Measurements from ENCODE around the gene EDDM3A.
A peak's percentile ranks its signal among the peaks of the same experiment; 100 is the strongest.
"Not testable (repeated sequence)": the region's sequence is repeated elsewhere in the genome, so short reads cannot be mapped to it uniquely, and the experiment has no call there.

EDDM3A gene

DNA sequence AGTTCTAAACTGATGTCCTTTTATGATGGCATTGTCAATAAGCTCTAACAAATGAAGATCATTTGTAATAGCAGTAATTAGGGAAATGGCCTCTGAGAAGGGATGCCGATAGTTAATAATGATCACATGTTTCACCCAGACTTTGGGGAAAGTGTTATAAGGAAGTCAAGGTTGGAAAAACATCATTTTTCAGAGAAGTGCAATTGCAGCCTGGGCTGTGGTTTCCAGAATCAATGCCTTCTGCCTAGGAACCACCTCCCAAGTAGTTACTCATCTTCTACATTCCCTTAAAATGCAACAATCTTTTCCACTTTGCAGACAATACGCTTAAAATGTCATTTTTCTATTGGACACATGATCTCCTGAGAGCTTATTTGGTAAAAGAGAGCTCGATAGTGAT is 879 bp downstream of the EDDM3A start:
- peaks cover 21 to 40% of the 10 kb centered on the region in 2 donors for H3K4me1 Mint-ChIP-seq
- H3K27me3 Mint-ChIP-seq: peaks cover 0 to 10% of the 10 kb centered on the region in 2 donors
- peaks cover under 1 to 5% of the 10 kb centered on the region in 2 donors for H3K36me3 Mint-ChIP-seq
- ATAC-seq (replicated peaks) (no peak), DNase-seq (no peak)
- no peak overlapping the region for H3K4me3 Mint-ChIP-seq
- peaks cover 1 to 3% of the 10 kb centered on the region in 2 donors for H3K9me3 Mint-ChIP-seq
- no peak overlapping the region for H3K27ac Mint-ChIP-seq

DNA sequence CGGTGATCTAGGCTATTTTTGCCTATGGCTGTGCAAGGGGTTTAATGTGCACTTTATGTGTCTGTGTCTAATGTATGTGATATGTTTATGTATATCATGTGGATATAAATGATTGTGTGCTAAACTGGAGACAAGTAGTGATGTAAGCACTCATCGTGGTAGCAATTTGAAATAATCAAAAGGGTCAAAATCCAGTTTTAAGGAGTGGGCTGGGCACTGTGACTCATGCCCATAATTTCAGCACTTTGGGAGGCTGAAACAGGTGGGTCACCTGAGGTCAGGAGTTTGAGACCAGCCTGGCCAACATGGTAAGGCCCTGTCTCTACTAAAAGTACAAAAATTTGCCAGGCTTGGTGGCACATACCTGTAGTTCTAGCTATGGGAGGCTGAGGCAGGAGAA is 2.8 kb downstream of the EDDM3A start:
- peaks cover 12 to 17% of the 10 kb centered on the region in 2 donors for H3K9me3 Mint-ChIP-seq
- no peak overlapping the region for H3K4me3 Mint-ChIP-seq
- peaks cover 7 to 17% of the 10 kb centered on the region in 2 donors for H3K36me3 Mint-ChIP-seq
- ATAC-seq (replicated peaks) (no peak), DNase-seq (no peak)
- peaks cover 14 to 26% of the 10 kb centered on the region in 2 donors for H3K4me1 Mint-ChIP-seq
- peaks cover 0 to 16% of the 10 kb centered on the region in 2 donors for H3K27me3 Mint-ChIP-seq
- H3K27ac Mint-ChIP-seq: no peak overlapping the region

DNA sequence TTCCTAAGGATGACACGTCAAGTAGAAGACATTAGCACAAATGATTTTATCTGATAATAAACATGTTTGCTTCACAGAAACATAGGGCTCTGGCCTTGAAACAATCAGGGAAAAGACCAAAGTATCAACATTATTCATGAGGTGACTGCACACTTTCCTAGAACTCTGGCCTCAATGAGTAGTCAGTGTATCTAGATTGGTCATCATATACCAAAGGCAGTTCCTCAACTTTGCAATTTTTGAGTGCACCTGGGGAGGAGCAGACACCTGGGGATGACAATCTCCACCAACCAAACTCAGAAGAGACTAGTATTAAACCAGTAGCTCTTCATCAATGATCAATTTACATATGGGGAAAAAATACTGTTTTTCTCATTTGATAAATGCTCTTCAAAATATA is 4.5 kb downstream of the EDDM3A start:
- Mint-ChIP-seq H3K36me3 (peaks cover 7 to 17% of the 10 kb centered on the region in 2 donors), H3K4me3 (no peak overlapping the region), H3K27ac (no peak overlapping the region), H3K27me3 (peaks cover 0 to 16% of the 10 kb centered on the region in 2 donors), H3K9me3 (peaks cover 12 to 18% of the 10 kb centered on the region in 2 donors), H3K4me1 (peaks cover 14 to 23% of the 10 kb centered on the region in 2 donors)
- no peak for DNase-seq
- ATAC-seq (replicated peaks): peak; percentile 39 to 52

DNA sequence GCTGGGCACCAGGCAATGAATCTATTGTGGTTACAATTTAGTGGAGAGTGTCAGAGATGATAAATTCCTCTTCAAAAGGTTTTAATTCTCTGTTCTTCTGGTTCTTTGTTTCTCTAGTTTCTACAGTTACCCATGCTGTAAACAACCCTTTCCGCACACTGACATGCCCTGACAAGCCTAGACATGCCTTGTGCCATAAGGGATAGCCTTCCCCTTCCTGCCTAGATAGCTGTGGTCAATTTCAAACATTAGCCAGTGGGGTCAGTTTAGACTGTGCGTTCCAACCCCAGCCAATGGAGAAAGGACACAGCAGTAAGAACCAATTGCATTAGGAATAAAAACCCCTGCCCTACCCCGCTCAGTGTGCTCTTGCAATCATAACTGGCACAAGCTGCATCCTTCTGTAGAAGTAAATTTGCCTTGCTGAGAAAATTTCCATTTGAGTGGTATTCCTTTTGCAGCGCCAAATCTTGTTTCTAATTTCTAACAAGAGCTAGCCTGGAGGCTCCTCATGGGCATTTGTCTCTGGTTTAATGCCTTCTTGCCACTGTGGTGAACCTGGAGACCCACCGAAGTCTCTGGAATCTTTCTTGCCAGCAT is 6.4 kb downstream of the EDDM3A start:
- H3K9me3 Mint-ChIP-seq: peaks cover 12 to 18% of the 10 kb centered on the region in 2 donors
- H3K36me3 Mint-ChIP-seq: peaks cover 7 to 17% of the 10 kb centered on the region in 2 donors
- peaks cover 7 to 12% of the 10 kb centered on the region in 2 donors for H3K4me1 Mint-ChIP-seq
- peaks cover 0 to 16% of the 10 kb centered on the region in 2 donors for H3K27me3 Mint-ChIP-seq
- DNase-seq (no peak), ATAC-seq (replicated peaks) (no peak)
- H3K4me3 Mint-ChIP-seq: no peak overlapping the region
- no peak overlapping the region for H3K27ac Mint-ChIP-seq

DNA sequence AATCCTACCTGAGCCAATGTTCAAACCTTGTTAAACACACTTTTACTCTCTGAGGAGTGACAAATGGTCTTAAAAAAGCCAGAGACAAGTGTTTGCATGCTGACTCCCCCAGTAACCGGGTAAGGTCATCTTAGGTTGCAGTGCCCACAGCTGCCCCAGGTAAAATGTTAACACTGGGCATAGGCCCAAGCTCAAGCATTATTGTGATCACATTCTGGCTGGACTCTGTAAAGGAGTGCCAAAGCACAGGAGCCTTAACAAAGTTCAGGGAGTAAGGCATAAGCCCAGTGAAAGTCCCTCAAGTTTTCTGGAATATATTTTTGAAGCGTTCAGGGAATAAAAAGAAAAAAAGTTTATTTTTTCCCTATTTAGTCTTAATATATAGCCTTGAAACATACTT is 8.6 kb downstream of the EDDM3A start:
- H3K36me3 Mint-ChIP-seq: peaks cover 7 to 17% of the 10 kb centered on the region in 2 donors
- peaks cover 9 to 11% of the 10 kb centered on the region in 2 donors for H3K4me1 Mint-ChIP-seq
- peaks cover 12 to 18% of the 10 kb centered on the region in 2 donors for H3K9me3 Mint-ChIP-seq
- no peak overlapping the region for H3K27ac Mint-ChIP-seq
- ATAC-seq (replicated peaks): no peak
- DNase-seq: no peak
- H3K27me3 Mint-ChIP-seq: peaks cover 0 to 7% of the 10 kb centered on the region in 2 donors
- H3K4me3 Mint-ChIP-seq: no peak overlapping the region

DNA sequence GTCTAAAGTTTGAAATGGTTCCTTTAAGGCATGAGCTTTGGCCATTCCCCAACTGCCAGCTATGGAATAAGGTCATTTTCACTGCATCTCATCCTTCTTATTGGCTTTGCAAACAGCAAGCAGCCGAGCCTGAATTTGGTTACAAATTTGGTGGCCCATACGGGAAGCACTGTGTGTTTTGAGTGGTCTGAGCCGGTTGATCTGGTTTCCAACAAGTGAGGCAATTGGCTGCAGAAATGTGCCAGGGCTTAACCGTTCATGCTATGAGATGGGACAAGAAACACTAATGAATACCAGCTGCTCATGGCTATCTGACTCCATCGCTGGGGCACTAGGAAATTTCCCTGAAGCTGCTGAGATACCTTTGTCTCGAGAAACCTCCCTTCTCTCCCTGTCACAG is 9.3 kb downstream of the EDDM3A start:
- peaks cover 7 to 8% of the 10 kb centered on the region in 2 donors for H3K4me1 Mint-ChIP-seq
- no peak overlapping the region for H3K4me3 Mint-ChIP-seq
- DNase-seq (no peak), ATAC-seq (replicated peaks) (no peak)
- H3K36me3 Mint-ChIP-seq: peaks cover 7 to 17% of the 10 kb centered on the region in 2 donors
- H3K27ac Mint-ChIP-seq: no peak overlapping the region
- peaks cover 0 to 7% of the 10 kb centered on the region in 2 donors for H3K27me3 Mint-ChIP-seq
- H3K9me3 Mint-ChIP-seq: peaks cover 12 to 18% of the 10 kb centered on the region in 2 donors

DNA sequence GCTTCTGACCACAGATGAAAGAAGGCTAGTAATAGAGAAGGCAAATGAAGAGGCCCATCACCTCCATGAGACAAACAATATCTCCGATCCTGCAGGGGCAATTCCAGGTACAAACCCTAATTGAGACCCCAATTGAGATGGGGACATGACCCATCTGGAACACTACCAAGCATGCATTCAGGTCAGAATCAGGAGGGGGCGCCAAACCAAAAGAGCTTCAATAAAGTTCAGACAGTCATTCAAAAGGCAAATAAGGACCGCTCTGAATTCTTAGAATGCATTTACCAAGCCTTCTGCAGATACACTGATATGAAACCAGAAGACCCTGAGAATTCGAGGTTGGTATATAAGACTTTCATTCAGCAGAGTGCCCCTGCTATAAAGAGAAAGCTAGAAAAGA is 12.3 kb downstream of the EDDM3A start:
- H3K4me1 Mint-ChIP-seq: peaks cover 5 to 14% of the 10 kb centered on the region in 2 donors
- no peaks in the 10 kb centered on the region for H3K27me3 Mint-ChIP-seq
- no peak overlapping the region for H3K4me3 Mint-ChIP-seq
- peaks cover 0 to under 1% of the 10 kb centered on the region in 2 donors for H3K36me3 Mint-ChIP-seq
- no peak overlapping the region for H3K27ac Mint-ChIP-seq
- peak; percentile 43 to 56 for ATAC-seq (replicated peaks)
- peak; percentile 6 for DNase-seq
- H3K9me3 Mint-ChIP-seq: peaks cover 0 to 5% of the 10 kb centered on the region in 2 donors

DNA sequence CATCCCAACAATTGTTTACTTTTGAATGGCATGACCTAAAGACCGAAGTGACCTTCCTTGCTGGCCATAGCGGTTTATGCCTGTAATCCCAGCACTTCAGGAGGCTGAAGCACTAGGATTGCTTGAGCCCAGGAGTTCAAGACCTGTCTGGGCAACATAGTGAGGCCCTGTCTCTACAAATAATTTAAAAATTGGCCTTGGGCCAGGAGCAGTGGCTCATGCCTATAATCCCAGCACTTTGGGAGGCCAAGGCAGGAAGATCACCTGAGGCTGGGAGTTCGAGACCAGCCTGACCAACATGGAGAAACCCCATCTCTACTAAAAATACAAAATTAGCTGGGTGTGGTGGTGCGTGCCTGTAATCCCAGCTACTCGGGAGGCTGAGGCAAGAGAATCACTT is 13.8 kb downstream of the EDDM3A start:
- not testable (repeated sequence) for ATAC-seq (replicated peaks); H3K36me3 Mint-ChIP-seq; H3K27me3 Mint-ChIP-seq; H3K4me3 Mint-ChIP-seq; H3K9me3 Mint-ChIP-seq; H3K27ac Mint-ChIP-seq; DNase-seq
- H3K4me1 Mint-ChIP-seq: peaks cover 5 to 16% of the 10 kb centered on the region in 2 donors

DNA sequence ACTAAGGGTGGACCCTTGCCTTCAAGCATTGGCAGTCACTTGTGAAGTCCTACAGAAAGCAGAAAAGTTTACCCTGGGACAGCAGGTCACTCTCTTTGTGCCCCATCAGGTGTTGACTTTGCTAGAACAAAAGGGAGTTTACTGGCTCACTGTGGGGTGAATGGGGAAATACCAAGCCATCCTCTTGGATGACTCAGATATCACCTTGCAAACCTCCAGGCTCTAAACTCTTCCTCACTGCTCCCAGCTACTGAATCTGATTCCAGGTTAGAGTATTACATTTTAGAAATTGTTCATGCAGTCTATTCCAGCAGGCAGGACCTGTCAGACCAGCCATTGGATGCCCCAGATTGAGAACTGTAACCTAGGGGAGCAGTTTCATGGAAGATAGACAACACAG is 15.3 kb downstream of the EDDM3A start:
- no peak overlapping the region for H3K4me3 Mint-ChIP-seq
- no peaks in the 10 kb centered on the region for H3K36me3 Mint-ChIP-seq
- no peaks in the 10 kb centered on the region for H3K9me3 Mint-ChIP-seq
- H3K4me1 Mint-ChIP-seq: peaks cover 13 to 26% of the 10 kb centered on the region in 2 donors
- H3K27me3 Mint-ChIP-seq: no peaks in the 10 kb centered on the region
- H3K27ac Mint-ChIP-seq: no peak overlapping the region
- ATAC-seq (replicated peaks) (peak; percentile 73 to 83), DNase-seq (no peak)

DNA sequence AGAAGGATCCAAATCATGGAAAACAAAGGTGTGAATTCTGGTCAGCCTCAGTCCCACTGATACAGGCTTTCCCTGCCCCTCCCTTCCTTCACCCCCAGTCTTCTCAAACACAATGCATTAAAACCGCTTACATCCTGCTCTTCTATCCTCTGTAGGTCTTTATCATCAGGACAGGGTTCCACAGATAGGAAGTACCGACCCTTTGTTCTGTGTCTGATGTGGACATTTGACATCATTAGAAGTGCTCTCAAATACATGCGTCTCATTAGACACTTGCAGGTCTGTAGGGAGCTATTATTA is 22.9 kb downstream of the EDDM3A start:
- H3K27ac Mint-ChIP-seq: no peak overlapping the region
- H3K4me1 Mint-ChIP-seq: peaks cover 13 to 25% of the 10 kb centered on the region in 2 donors
- H3K4me3 Mint-ChIP-seq: no peak overlapping the region
- H3K27me3 Mint-ChIP-seq: no peaks in the 10 kb centered on the region
- no peaks in the 10 kb centered on the region for H3K9me3 Mint-ChIP-seq
- ATAC-seq (replicated peaks) (no peak), DNase-seq (no peak)
- no peaks in the 10 kb centered on the region for H3K36me3 Mint-ChIP-seq

DNA sequence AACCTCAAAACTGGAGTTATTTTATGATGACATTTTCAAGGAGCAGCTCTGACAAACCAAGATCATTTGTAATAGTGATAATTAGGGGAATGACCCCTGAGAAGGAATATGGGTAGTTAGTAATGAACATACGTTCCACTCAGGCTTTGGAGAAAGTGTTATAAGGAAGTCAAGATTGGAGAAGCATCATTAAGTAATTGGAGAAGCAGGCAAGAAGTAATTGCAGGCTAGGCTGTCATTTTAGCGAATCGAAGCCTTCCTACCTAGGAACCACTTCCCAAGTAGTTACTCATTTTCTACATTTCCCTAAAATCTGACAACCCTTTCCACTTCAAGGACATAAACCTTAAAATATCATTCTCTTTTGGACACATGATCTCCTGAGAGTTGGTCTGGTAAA is 23.7 kb downstream of the EDDM3A start:
- DNase-seq: no peak
- Mint-ChIP-seq H3K36me3 (no peaks in the 10 kb centered on the region), H3K9me3 (no peaks in the 10 kb centered on the region), H3K4me3 (no peak overlapping the region), H3K4me1 (peaks cover 13 to 24% of the 10 kb centered on the region in 2 donors), H3K27me3 (no peaks in the 10 kb centered on the region), H3K27ac (no peak overlapping the region)
- ATAC-seq (replicated peaks): no peak

DNA sequence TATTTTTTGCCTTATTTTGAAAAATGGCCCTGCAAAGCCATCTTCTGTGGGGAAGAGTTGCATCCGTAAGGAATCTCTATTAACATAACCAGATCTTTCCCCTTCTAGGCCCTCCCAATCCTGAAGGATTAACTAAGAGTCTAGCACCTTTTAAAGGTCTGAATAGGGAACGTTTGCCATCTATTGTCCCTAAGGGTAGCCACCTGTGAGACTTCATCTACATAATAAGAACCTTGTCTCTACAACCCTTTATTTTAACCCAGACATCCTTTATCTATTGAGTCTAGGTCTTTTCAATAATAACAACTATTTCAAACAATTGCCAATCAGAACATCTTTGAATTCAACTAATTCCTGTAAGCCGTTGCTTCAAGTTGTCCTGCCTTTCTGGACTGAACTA is 27.0 kb downstream of the EDDM3A start:
- Mint-ChIP-seq H3K36me3 (no peaks in the 10 kb centered on the region), H3K9me3 (no peaks in the 10 kb centered on the region), H3K4me1 (peaks cover 8 to 12% of the 10 kb centered on the region in 2 donors), H3K27ac (no peak overlapping the region), H3K27me3 (no peaks in the 10 kb centered on the region), H3K4me3 (no peak overlapping the region)
- no peak for ATAC-seq (replicated peaks)
- DNase-seq: no peak

DNA sequence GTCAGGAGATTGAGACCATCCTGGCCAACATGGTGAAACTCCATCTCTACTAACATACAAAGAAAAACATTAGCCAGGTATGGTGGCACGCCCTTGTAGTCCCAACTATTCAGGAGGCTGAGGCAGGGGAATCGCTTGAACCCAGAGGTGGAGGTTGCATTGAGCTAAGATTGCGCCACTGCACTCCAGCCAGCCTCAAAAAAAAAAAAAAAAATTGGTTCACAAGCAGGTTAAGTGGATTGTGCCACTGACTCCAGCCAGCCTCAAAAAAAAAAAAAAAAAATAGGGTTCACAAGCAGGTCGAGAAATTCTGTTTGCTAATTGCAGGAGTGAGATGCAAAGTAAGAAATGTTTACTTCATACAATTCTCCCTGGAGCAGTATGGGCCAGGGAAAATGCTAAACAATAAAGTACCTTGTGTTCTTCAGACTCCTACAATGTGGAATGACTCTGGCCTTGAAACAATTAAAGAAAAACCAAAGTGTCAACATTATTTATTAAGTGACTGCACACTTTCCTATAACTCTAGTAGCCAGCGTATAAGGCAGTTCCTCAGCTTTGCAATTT is 28.7 kb downstream of the EDDM3A start:
- peaks cover 0 to 3% of the 10 kb centered on the region in 2 donors for H3K4me1 Mint-ChIP-seq
- H3K27ac Mint-ChIP-seq: no peak overlapping the region
- no peak for ATAC-seq (replicated peaks)

DNA sequence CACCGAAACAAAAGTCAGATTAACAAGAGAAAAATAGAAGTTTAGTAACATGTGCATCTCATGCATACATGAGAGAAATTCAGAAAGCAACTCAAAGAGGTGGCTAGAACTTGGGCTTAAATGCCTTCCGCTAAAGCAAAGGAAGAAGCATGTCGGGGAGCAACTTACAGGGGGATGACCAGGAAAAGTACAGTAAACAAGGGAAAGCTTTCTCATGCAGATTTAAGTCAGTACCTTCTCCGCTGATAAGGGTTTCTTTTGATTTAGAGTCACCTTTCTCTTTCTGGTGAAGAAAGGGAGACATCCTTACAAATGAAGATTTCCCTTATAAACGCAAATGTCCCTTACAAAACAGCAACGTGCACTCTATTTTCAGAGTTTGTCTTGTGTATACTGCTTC is 29.4 kb downstream of the EDDM3A start:
- no peak overlapping the region for H3K27ac Mint-ChIP-seq
- H3K36me3 Mint-ChIP-seq: no peaks in the 10 kb centered on the region
- H3K27me3 Mint-ChIP-seq: no peaks in the 10 kb centered on the region
- no peak overlapping the region for H3K4me3 Mint-ChIP-seq
- H3K9me3 Mint-ChIP-seq: no peaks in the 10 kb centered on the region
- ATAC-seq (replicated peaks): no peak
- peaks cover 0 to 3% of the 10 kb centered on the region in 2 donors for H3K4me1 Mint-ChIP-seq
- DNase-seq: no peak

More for the DNA sequence above, 28.7 kb downstream of the EDDM3A start:
- Mint-ChIP-seq H3K4me3 (no peak overlapping the region), H3K36me3 (no peaks in the 10 kb centered on the region), H3K27me3 (no peaks in the 10 kb centered on the region), H3K9me3 (no peaks in the 10 kb centered on the region)
- no peak for DNase-seq

DNA sequence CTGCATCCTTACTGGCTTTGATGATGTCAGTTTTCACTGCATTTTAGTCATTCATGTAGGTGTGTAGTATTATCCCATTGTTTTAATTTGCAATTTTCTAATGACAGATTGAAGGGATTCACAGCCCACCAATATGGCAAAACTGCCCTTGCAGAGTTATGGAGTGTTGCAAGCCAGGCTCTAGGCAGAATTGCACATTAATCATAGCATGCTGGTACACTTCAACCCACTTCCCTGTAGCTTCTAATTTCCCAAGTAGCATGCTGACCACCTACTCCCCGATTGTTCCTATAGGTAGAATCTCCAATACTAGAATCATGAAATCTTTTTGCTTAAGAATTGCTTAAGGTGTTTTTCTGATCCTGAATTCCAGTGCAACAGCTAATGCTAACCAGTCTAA is 30.2 kb downstream of the EDDM3A start:
- no peak overlapping the region for H3K4me3 Mint-ChIP-seq
- no peaks in the 10 kb centered on the region for H3K36me3 Mint-ChIP-seq
- no peaks in the 10 kb centered on the region for H3K27me3 Mint-ChIP-seq
- DNase-seq: no peak
- ATAC-seq (replicated peaks): no peak
- H3K4me1 Mint-ChIP-seq: peaks cover under 1 to 7% of the 10 kb centered on the region in 2 donors
- no peaks in the 10 kb centered on the region for H3K9me3 Mint-ChIP-seq
- H3K27ac Mint-ChIP-seq: no peak overlapping the region
